T-helper 2 cell (primary cell): ENCODE measurements around the gene LYZ.

Experiments
- DNase-seq, 5 experiments: peaks; one replicate each; pipeline versions ENCODE4 v3.0.0 to v3.0.0-alpha.2; 2012 to 2022

LYZ gene

DNA sequence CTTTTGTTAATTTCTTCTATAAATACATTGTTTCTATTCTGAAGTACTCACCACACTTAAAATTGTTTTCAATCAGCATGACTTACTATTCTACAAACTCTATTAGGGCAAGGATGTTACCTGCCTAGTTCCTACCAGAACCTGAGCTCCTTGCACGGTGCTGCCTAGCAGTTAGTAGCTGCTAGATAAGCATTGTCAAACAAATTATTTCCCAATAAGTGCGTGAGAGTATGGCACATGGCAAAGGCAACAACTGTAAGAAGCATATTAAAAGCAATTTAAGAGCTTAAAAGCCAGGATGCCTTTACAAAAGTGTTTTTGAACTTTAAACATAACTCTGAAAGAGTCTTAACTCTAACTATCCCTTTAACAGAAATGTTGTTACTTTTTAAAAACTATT lies 8.2 kb upstream of the LYZ start:
- no peak for DNase-seq

DNA sequence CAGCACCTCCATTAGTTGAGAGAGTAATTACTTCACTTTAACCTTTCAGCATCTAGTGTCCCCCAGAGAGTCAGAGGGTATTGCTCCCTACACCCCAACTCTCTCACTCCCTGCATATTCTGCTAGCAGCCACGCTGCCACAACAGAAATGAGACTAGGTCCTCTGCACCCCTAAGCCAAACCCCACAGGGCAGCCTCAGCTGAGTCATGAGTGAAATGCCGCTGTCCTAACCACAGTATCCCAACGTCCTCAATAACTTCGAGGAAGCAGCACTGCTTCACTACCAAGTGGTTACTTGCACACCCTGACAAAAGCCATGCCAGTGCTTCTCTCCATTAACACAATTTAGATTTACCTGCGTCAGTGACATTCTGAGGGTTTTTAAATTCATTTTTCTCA lies 6.9 kb upstream of the LYZ start:
- no peak for DNase-seq

GRCh38 chr12:69342421-69342820 lies 5.8 kb upstream of the LYZ start:
- DNase-seq, result peak in 1 of 5 experiments; percentile 19

DNA sequence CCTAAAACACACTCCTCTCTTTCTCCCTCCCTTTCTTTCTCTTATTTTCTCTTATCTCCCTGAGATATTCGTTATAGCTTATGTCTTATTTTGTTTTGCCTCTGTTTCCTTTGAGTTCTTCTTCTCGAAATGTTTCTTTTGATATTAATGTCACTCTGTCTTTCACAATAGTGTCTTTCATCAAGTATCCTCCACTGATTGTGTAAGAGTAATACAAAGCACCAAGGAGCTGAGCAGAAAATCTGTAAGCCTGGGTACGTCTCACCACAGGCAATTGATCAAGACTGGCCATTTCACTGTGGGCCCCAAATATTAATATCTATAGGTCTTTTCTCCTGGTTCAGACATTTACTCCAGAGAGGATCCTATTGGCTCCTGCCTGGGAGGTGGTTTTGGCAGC lies 4.8 kb upstream of the LYZ start:
- DNase-seq, result no peak

- DNase-seq, result no peak
These were observed 4.1 kb upstream of the LYZ start for GRCh38 chr12:69343885-69344612.

DNA sequence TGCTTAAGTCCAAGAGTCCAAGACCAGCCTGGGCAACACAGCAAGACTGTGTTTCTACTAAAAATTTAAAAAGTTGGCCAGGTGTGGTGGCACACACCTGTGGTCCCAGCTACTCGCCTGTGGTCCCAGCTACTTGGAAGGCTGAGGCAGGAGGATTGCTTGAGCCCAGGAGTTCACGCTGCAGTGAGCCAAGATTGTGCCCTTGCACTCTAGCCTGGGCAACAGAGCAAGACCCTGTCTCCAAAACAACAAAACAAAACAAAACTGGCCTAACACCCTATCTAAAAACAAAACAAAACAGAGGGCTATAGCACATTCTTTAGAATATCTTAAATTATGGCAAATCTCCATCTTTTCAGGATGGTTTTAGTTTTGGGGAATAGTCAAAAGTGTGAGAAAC lies 3.1 kb upstream of the LYZ start:
- DNase-seq, result no peak

- DNase-seq, result no peak
These were observed 2.4 kb upstream of the LYZ start for GRCh38 chr12:69345742-69346141.

DNA sequence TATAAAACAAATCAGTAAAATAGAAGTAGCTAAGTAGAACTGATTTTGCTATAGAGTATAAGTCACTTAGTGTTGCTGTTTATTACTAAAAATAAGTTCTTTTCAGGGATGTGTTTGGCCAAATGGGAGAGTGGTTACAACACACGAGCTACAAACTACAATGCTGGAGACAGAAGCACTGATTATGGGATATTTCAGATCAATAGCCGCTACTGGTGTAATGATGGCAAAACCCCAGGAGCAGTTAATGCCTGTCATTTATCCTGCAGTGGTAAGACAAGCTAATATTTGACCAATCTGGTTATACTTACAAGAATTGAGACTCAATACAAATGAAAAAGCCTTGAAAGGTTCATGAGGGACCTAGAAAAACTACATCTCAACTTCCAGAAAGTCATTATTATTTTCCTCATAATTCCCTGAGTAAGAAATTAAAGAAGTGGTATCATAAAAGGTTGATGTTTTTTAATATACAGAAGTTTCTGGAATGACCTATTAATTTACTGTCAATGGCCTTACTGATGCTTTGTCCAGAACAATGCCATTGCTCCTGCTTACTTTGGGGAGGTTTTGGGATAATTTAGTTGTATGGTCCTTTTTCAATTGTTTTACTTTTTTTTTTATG lies 1.9 kb downstream of the LYZ start:
- no peak for DNase-seq

GRCh38 chr12:69350777-69351176 lies 2.6 kb downstream of the LYZ start:
- DNase-seq, result no peak

- DNase-seq, result no peak
These were observed 3.5 kb downstream of the LYZ start for GRCh38 chr12:69351462-69352236.

DNA sequence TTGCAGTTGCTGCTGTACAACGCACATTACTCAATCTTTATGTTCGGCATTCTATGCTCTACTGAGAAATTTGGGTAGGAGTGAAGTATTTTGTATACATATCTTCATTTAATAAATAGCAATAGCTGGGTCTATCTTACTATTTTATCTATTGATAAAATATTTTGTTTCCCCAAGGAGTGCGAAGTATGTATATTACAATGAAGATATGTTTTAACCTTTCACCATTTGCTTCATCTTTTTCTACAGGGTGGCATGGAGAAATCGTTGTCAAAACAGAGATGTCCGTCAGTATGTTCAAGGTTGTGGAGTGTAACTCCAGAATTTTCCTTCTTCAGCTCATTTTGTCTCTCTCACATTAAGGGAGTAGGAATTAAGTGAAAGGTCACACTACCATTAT lies 4.7 kb downstream of the LYZ start:
- DNase-seq, result no peak

- DNase-seq, result no peak
These were observed 6.0 kb downstream of the LYZ start for GRCh38 chr12:69354172-69354555.

DNA sequence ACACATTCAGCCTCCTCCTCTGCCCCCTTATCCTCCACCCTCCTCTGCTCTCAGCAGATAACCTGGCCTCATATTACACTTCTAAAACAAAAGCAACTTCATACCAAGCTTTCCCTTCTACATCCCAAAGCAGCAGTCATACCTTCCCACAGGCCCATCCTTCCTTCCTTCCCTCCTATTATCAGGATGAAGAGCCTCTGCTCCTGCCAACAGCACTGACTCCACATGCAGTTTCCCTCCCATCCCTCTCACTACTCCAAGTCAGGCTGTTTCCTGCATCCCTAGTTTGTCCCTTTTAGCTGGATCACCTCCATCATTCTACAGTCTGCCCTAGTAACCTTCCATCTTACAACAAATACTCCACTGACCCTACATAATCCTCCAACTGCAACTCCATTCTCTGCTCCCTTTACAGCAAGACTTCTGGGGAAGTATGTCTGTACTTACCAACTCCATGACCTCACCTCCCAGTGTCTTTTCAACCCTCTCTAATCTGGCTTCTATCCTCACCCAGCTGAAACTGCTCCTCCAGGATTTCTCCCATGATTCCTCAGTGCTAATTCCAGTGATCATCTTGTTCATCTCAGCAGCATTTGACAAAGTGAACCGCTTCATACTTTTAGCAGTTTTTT lies 6.5 kb downstream of the LYZ start:
- no peak for DNase-seq

DNA sequence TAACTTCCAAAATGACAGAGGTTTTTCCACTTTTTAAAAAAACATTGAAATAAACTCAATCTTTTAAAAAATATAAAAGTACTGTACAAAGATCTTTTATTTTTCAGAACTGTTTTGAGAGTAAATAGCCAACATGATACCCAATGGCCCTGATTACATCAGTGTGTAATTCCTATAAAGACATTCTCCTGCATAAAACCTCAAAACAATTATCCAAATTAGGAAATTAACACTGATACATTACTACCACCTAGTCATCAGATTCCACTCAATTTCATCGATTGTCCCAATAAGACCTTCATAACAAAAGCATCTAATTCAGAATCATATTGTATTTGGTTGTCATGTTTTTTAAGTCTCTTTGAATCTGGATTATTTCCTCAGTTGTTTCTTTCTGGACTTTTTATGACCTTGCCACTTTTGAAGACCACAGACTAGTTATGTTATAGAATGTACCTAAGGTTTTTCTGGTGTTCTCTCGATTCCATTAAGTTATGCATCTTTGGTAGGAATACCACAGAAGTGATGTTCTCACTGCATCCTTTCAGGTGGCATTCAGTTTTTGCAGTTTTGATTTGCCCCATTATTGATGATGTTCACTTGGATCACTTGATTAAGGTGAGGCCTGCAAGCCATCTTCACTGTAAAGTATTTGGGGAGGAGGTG lies 7.3 kb downstream of the LYZ start:
- DNase-seq, result no peak

- DNase-seq, result peak; percentile 72 to 98 (median 77)
These were observed 11.6 kb downstream of the LYZ start, which contains the start of gene YEATS4 for GRCh38 chr12:69359531-69360347. TSS of gene YEATS4 (plus strand) at chr12:69359743. CDS start at chr12:69359973, 230 bp downstream.

DNA sequence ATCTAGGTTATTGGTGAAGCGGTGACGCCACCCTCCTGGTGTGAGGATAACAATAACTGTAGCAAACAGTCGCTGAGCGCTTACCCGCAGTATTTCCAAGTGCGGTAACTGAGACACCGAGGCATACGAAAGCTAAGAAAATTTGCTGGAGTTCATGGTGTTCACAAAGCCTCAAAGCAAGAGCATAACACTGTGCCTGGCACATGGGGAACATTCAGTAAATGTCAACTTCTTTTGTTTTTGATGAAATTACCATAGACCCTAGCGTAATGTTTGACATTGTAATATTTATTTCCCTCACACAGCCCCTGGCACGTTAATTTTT lies 12.1 kb downstream of the LYZ start:
- no peak for DNase-seq

DNA sequence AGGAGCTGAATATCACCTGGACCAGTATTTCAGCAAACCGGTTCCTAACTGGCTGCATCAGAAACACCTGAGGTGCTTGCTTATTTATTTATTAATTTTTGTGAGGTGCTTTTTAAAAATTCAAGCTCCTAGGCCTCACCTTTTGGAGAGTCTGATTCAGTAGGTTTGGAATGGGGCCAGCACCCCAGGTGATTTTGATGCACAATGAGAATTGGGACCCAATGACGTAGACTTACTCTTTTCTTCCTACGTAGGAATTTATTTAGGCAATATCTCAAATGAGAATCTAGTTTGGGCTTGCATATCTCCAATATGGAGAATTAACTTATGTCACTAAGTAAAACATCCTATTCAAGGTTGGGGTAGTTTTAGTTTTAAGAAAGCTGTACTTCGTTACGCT lies 18.6 kb downstream of the LYZ start:
- no peak for DNase-seq

DNA sequence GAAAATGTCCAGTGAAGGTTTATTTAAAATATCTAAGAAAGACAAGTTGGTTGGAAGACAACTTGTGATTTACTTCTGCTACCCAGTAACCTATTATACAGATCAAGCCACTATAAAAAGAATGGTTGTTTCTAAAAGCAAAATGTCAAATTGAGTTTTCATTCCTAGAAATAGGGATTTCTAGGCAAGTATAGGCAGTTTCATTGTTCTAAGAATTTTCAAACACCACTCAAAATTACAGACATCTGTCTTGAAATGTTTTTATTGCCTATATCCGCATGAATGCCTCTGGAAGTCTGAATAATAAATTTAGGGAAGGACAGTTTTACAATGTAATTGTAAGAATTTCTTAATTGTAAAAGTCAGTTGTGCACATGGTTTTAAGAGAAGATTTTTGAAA lies 20.0 kb downstream of the LYZ start:
- DNase-seq, result no peak

GRCh38 chr12:69383074-69383473 lies 34.9 kb downstream of the LYZ start:
- no peak for DNase-seq

DNA sequence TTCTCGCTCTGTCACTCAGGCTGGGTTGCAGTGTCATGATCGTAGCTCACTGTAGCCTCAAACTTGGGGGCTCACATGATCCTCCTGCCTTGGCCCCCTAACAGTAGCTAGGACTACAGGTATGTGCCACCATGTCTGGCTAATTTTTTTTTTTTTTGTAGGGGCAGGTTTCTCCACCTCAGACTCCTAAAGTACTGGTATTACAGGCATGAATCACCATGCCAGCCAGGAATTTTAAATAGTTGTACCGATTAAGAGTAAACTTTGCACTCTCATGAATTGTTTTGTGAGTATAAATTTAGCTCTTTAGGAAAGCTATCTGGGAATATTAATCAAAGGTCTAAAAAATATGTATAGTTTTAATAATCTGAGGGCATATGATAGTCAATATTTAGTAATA lies 36.9 kb downstream of the LYZ start:
- no peak for DNase-seq

DNA sequence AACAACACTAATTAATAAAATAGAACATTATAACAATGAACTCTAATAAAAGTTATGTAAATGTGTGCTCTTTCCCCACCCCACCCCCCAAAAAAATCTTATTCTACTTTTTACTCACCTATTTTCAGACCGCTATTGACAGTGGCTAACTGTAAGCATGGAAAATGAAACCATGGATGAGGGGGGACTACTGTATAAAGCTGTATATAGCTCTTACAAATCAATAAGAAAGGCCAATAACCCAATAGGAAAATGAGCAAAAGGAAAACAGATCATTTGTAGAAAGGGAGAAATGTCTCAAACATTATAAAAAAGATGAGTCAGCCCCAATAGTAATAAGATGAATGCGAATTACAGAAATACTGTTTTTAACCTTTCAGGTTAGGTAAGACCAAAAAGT lies 38.7 kb downstream of the LYZ start:
- DNase-seq, result no peak

GRCh38 chr12:69388371-69388770 lies 40.2 kb downstream of the LYZ start:
- DNase-seq, result peak in 1 of 5 experiments; percentile 43
